ENCODE data around the gene ARMC7. TPM values are rescaled to one million over a fixed set of nuclear protein-coding genes. Genes with fewer than 3 reads are reported as not detected.
"Not testable (repeated sequence)": the region's sequence is repeated elsewhere in the genome, so short reads cannot be mapped to it uniquely, and the experiment has no call there.

Gene ARMC7
- total and polyA plus RNA-seq, 4 experiments from 2014 or later = 1.3 to 21.9 (median 11.7) TPM

GRCh38 chr17:75137762-75138161 lies 28.0 kb downstream of the ARMC7 start:
- H3K27ac Mint-ChIP-seq = peak overlapping the region in 3 of 7 donors; percentile 29 to 42 (median 31)
- H3K9me3 Mint-ChIP-seq = not testable (repeated sequence)
- POLR2A ChIA-PET (ENCODE audit: partially characterized antibody) = interaction anchor here (1.2 kb wide), 1 partner anchor 28 kb away, joined by 4 read pairs; the partner anchor contains the start of gene ARMC7

GRCh38 chr17:75138519-75138918 lies 28.8 kb downstream of the ARMC7 start:
- Mint-ChIP-seq H3K4me1 (peaks cover 8 to 25% (median 12%) of the 10 kb centered on the region in 4 donors), H3K4me3 (no peak overlapping the region), H3K27ac (peak overlapping the region in 3 of 7 donors; percentile 12 to 32 (median 25)), H3K36me3 (peaks cover 3 to 22% of the 10 kb centered on the region in 2 donors), H3K27me3 (no peaks in the 10 kb centered on the region), H3K9me3 (no peaks in the 10 kb centered on the region)
- Histone ChIP-seq H3K9me3 (ENCODE audit: control insufficient read depth in 1 of 2, low read length in 2 of 2) (no peaks in the 10 kb centered on the region), H3K36me3 (ENCODE audit: insufficient read depth, low read length) (no peaks in the 10 kb centered on the region), H3K4me3 (ENCODE audit: low read length in 2 of 2) (no peak overlapping the region), H3K27ac (ENCODE audit: low read depth, low read length) (no peak overlapping the region), H3K4me1 (ENCODE audit: insufficient read depth, low read length) (peaks cover 16% of the 10 kb centered on the region), H3K27me3 (ENCODE audit: insufficient read depth, low read length) (no peaks in the 10 kb centered on the region)
- ChIA-PET CTCF (ENCODE audit: partially characterized antibody) (interaction anchor here (0.7 to 3.3 kb wide), 2 partner anchors 8 to 24 kb away, joined by 3 to 20 read pairs; no protein-coding TSS in a partner anchor), POLR2A (ENCODE audit: partially characterized antibody) (interaction anchor here (1.3 kb wide), 1 partner anchor 25 kb away, joined by 6 read pairs; no protein-coding TSS in a partner anchor)
- no peak for DNase-seq
- intact Hi-C loops (cut with micrococcal nuclease) = no loop called here

More at GRCh38 chr17:75137762-75138161, 28.0 kb downstream of the ARMC7 start:
- H3K27ac ChIP-seq (ENCODE audit: low read depth, low read length); DNase-seq; H3K27me3 ChIP-seq (ENCODE audit: insufficient read depth, low read length); intact Hi-C loops (cut with micrococcal nuclease); H3K36me3 ChIP-seq (ENCODE audit: insufficient read depth, low read length); H3K4me3 Mint-ChIP-seq; H3K4me3 ChIP-seq (ENCODE audit: low read length in 2 of 2); H3K9me3 ChIP-seq (ENCODE audit: control insufficient read depth in 1 of 2, low read length in 2 of 2); H3K27me3 Mint-ChIP-seq: not testable (repeated sequence)
- peaks cover 3 to 22% of the 10 kb centered on the region in 2 donors for H3K36me3 Mint-ChIP-seq
- peaks cover 8 to 25% (median 12%) of the 10 kb centered on the region in 4 donors for H3K4me1 Mint-ChIP-seq
- H3K4me1 ChIP-seq (ENCODE audit: insufficient read depth, low read length) = peaks cover 21% of the 10 kb centered on the region
- CTCF ChIA-PET (ENCODE audit: partially characterized antibody) = interaction anchor here (1.0 to 3.3 kb wide), 3 partner anchors 23 to 176 kb away, joined by 3 to 20 read pairs (median 4); no protein-coding TSS in a partner anchor

- peaks cover 8 to 25% (median 15%) of the 10 kb centered on the region in 4 donors for H3K4me1 Mint-ChIP-seq
- no peak overlapping the region for H3K4me3 Mint-ChIP-seq
- Histone ChIP-seq H3K4me1 (ENCODE audit: insufficient read depth, low read length) (peaks cover 16% of the 10 kb centered on the region), H3K4me3 (ENCODE audit: low read length in 2 of 2) (no peak overlapping the region), H3K27ac (ENCODE audit: low read depth, low read length) (no peak overlapping the region), H3K9me3 (ENCODE audit: control insufficient read depth in 1 of 2, low read length in 2 of 2) (no peaks in the 10 kb centered on the region), H3K36me3 (ENCODE audit: insufficient read depth, low read length) (peaks cover 27% of the 10 kb centered on the region), H3K27me3 (ENCODE audit: insufficient read depth, low read length) (no peaks in the 10 kb centered on the region)
- intact Hi-C loops (cut with micrococcal nuclease) = no loop called here
- ChIA-PET CTCF (ENCODE audit: partially characterized antibody) (interaction anchor here (2.0 kb wide), 1 partner anchor 59 kb away, joined by 6 read pairs; no protein-coding TSS in a partner anchor), POLR2A (ENCODE audit: partially characterized antibody) (interaction anchor here (1.4 to 2.9 kb wide), 2 partner anchors 12 to 18 kb away, joined by 5 to 12 read pairs; partner anchors contain the start of gene JPT1)
- peak overlapping the region in 1 of 7 donors; percentile 22 for H3K27ac Mint-ChIP-seq
- no peak for DNase-seq
- peaks cover 18 to 40% of the 10 kb centered on the region in 2 donors for H3K36me3 Mint-ChIP-seq
- H3K27me3 Mint-ChIP-seq = no peaks in the 10 kb centered on the region
- H3K9me3 Mint-ChIP-seq = no peaks in the 10 kb centered on the region
These were observed 32.6 kb downstream of the ARMC7 start for GRCh38 chr17:75142236-75142971.

- Mint-ChIP-seq H3K9me3 (no peaks in the 10 kb centered on the region), H3K4me3 (no peak overlapping the region), H3K36me3 (peaks cover 25 to 57% of the 10 kb centered on the region in 2 donors), H3K4me1 (peaks cover 15 to 26% (median 21%) of the 10 kb centered on the region in 4 donors), H3K27ac (peak overlapping the region in 3 of 7 donors; percentile 42 to 70 (median 57)), H3K27me3 (no peaks in the 10 kb centered on the region)
- no peak for DNase-seq
- Histone ChIP-seq H3K4me1 (ENCODE audit: insufficient read depth, low read length) (peaks cover 16% of the 10 kb centered on the region), H3K27ac (ENCODE audit: low read depth, low read length) (no peak overlapping the region), H3K27me3 (ENCODE audit: insufficient read depth, low read length) (no peaks in the 10 kb centered on the region), H3K4me3 (ENCODE audit: low read length in 2 of 2) (no peak overlapping the region), H3K9me3 (ENCODE audit: control insufficient read depth in 1 of 2, low read length in 2 of 2) (no peaks in the 10 kb centered on the region), H3K36me3 (ENCODE audit: insufficient read depth, low read length) (peaks cover 27% of the 10 kb centered on the region)
- intact Hi-C loops (cut with micrococcal nuclease) = no loop called here
- ChIA-PET POLR2A (ENCODE audit: partially characterized antibody) (interaction anchor here (0.5 to 2.2 kb wide), 5 partner anchors 10 to 622 kb away, joined by 3 to 8 read pairs (median 3); partner anchors contain the start of genes JPT1 and NT5C), CTCF (ENCODE audit: partially characterized antibody) (interaction anchor here (0.7 to 2.7 kb wide), 7 partner anchors 14 to 126 kb away, joined by 3 to 15 read pairs (median 3); partner anchors contain the start of genes MIF4GD and NT5C)
These were observed 35.2 kb downstream of the ARMC7 start for GRCh38 chr17:75144816-75145512.

- H3K4me3 Mint-ChIP-seq = no peak overlapping the region
- intact Hi-C loops (cut with micrococcal nuclease) = no loop called here
- Histone ChIP-seq H3K4me1 (ENCODE audit: insufficient read depth, low read length) (peaks cover 2% of the 10 kb centered on the region), H3K9me3 (ENCODE audit: control insufficient read depth in 1 of 2, low read length in 2 of 2) (no peaks in the 10 kb centered on the region), H3K27me3 (ENCODE audit: insufficient read depth, low read length) (no peaks in the 10 kb centered on the region), H3K27ac (ENCODE audit: low read depth, low read length) (no peak overlapping the region), H3K36me3 (ENCODE audit: insufficient read depth, low read length) (peaks cover 27% of the 10 kb centered on the region), H3K4me3 (ENCODE audit: low read length in 2 of 2) (no peak overlapping the region)
- peaks cover 22 to 50% of the 10 kb centered on the region in 2 donors for H3K36me3 Mint-ChIP-seq
- no peak for DNase-seq
- H3K9me3 Mint-ChIP-seq = no peaks in the 10 kb centered on the region
- POLR2A ChIA-PET (ENCODE audit: partially characterized antibody) = no interaction called here
- H3K27me3 Mint-ChIP-seq = no peaks in the 10 kb centered on the region
- H3K4me1 Mint-ChIP-seq = peaks cover 8 to 12% (median 9%) of the 10 kb centered on the region in 4 donors
- CTCF ChIA-PET (ENCODE audit: partially characterized antibody) = interaction anchor here (2.7 kb wide), 1 partner anchor 33 kb away, joined by 15 read pairs; no protein-coding TSS in a partner anchor
- peak overlapping the region in 4 of 7 donors; percentile 60 to 92 (median 67) for H3K27ac Mint-ChIP-seq
These were observed 36.8 kb downstream of the ARMC7 start for GRCh38 chr17:75146592-75146991.

GRCh38 chr17:75147878-75148546 lies 38.2 kb downstream of the ARMC7 start:
- H3K36me3 Mint-ChIP-seq = peaks cover 22 to 49% of the 10 kb centered on the region in 2 donors
- CTCF ChIA-PET (ENCODE audit: partially characterized antibody) = interaction anchor here (0.9 to 2.7 kb wide), 4 partner anchors 16 to 34 kb away, joined by 3 to 9 read pairs (median 6); partner anchors contain the start of gene NT5C
- intact Hi-C loops (cut with micrococcal nuclease) = no loop called here
- DNase-seq = no peak
- peaks cover 18 to 26% (median 20%) of the 10 kb centered on the region in 4 donors for H3K4me1 Mint-ChIP-seq
- no peaks in the 10 kb centered on the region for H3K27me3 Mint-ChIP-seq
- Histone ChIP-seq H3K36me3 (ENCODE audit: insufficient read depth, low read length) (peaks cover 27% of the 10 kb centered on the region), H3K9me3 (ENCODE audit: control insufficient read depth in 1 of 2, low read length in 2 of 2) (no peaks in the 10 kb centered on the region), H3K27ac (ENCODE audit: low read depth, low read length) (no peak overlapping the region), H3K4me1 (ENCODE audit: insufficient read depth, low read length) (peaks cover 14% of the 10 kb centered on the region), H3K4me3 (ENCODE audit: low read length in 2 of 2) (no peak overlapping the region), H3K27me3 (ENCODE audit: insufficient read depth, low read length) (no peaks in the 10 kb centered on the region)
- H3K4me3 Mint-ChIP-seq = no peak overlapping the region
- H3K27ac Mint-ChIP-seq = peak overlapping the region in 4 of 7 donors; percentile 56 to 91 (median 69)
- H3K9me3 Mint-ChIP-seq = no peaks in the 10 kb centered on the region
- POLR2A ChIA-PET (ENCODE audit: partially characterized antibody) = interaction anchor here (1.0 to 1.2 kb wide), 3 partner anchors 23 to 141 kb away, joined by 3 read pairs; partner anchors contain the start of gene SLC25A19

Measured in CD4-positive, alpha-beta memory T cell (primary cell).